IMR-90 (cell line): ENCODE results near the gene PPP6R3. TPM values are rescaled to one million over a fixed set of nuclear protein-coding genes. Genes with fewer than 3 reads are reported as not detected.

Source experiments
- ATAC-seq: fragments of 200-7000 bp; cut with Tn5 transposase; 2 replicates; pipeline ENCODE4 v1.9.1; 2020; ENCODE audit warnings: low read depth, mild to moderate bottlenecking, moderate library complexity
- BruUV-seq: library from RNA; stranded (reverse); fragments of 400-500 nt; replicated peaks from 2 replicates; lab custom pipeline; 2021; lab: Mats Ljungman, UMichigan
- CTCF ChIA-PET: fragments of 300-600 bp; formaldehyde crosslinking; extraction: SDS; loops from one replicate; lab custom pipeline; 2021; ENCODE audit warnings: antibody characterized with exemption; lab: Yijun Ruan, JAX
- POLR2A ChIA-PET: fragments of 300-600 bp; sonication (Branson Sonifier 250); formaldehyde crosslinking; loops from one replicate; lab custom pipeline; 2022; ENCODE audit warnings: antibody characterized with exemption; ENCODE audit not compliant: unreplicated experiment; lab: Charles Lee
- DNase-seq: peaks from one replicate; pipeline ENCODE4 v3.0.0; 2013
- H2AFZ ChIP-seq: replicated peaks from 2 replicates; pipeline ENCODE3; 2013; ENCODE audit warnings: low read length, mild to moderate bottlenecking; ENCODE audit not compliant: poor library complexity
- H2AK5ac ChIP-seq: 2 replicates; pipeline ENCODE4 v1.6.1; 2013; ENCODE audit warnings: low read depth, low read length, inconsistent platforms
- H2AK9ac ChIP-seq: replicated peaks from 2 replicates; pipeline ENCODE3; 2013; ENCODE audit warnings: mild to moderate bottlenecking, low read depth, low read length, moderate library complexity; ENCODE audit not compliant: poor library complexity
- H2BK120ac ChIP-seq: 2 replicates; pipeline ENCODE4 v1.6.1; 2013; ENCODE audit warnings: low read depth, low read length, inconsistent platforms
- H2BK15ac ChIP-seq: 3 replicates; pipeline ENCODE4 v1.6.1; 2013; ENCODE audit warnings: low read depth, low read length, inconsistent platforms
- H2BK20ac ChIP-seq: 2 replicates; pipeline ENCODE4 v1.6.1; 2013; ENCODE audit warnings: low read depth, mild to moderate bottlenecking, inconsistent platforms, low read length, moderate library complexity
- H2BK5ac ChIP-seq: 2 replicates; pipeline ENCODE4 v1.6.1; 2013; ENCODE audit warnings: mild to moderate bottlenecking, low read depth, low read length, inconsistent platforms; ENCODE audit not compliant: poor library complexity, severe bottlenecking
- H3K14ac ChIP-seq: replicated peaks from 2 replicates; pipeline ENCODE4 v1.6.1; 2013; ENCODE audit warnings: low read depth, low read length, inconsistent platforms
- H3K18ac ChIP-seq: 2 replicates; pipeline ENCODE4 v1.6.1; 2013; ENCODE audit warnings: low read depth, low read length, control low read depth
- H3K23ac ChIP-seq: 2 replicates; pipeline ENCODE4 v1.6.1; 2013; ENCODE audit warnings: low read depth, low read length, inconsistent platforms
- H3K27ac ChIP-seq: 2 replicates; pipeline ENCODE4 v1.5.1; 2013; ENCODE audit warnings: mild to moderate bottlenecking, control low read depth, low read length; ENCODE audit not compliant: insufficient read depth
- H3K27me3 ChIP-seq: 2 replicates; pipeline ENCODE4 v1.6.1; 2013; ENCODE audit warnings: low read length; ENCODE audit not compliant: control insufficient read depth, insufficient read depth
- H3K36me3 ChIP-seq: 2 replicates; pipeline ENCODE4 v1.6.1; 2013; ENCODE audit warnings: low read length, mixed read lengths; ENCODE audit not compliant: control insufficient read depth, insufficient read depth
- H3K4ac ChIP-seq: 2 replicates; pipeline ENCODE4 v1.6.1; 2013; ENCODE audit warnings: low read depth, low read length, inconsistent platforms
- H3K4me1 ChIP-seq: 2 replicates; pipeline ENCODE4 v1.6.1; 2013; ENCODE audit warnings: low read length, mixed read lengths; ENCODE audit not compliant: control insufficient read depth, insufficient read depth
- H3K4me2 ChIP-seq: 2 replicates; pipeline ENCODE4 v1.6.1; 2013; ENCODE audit warnings: low read depth, mild to moderate bottlenecking, control low read depth, low read length, moderate library complexity
- H3K4me3 ChIP-seq: 2 replicates; pipeline ENCODE4 v1.5.1; 2013; ENCODE audit warnings: low read depth, mild to moderate bottlenecking, control low read depth, low read length, moderate library complexity; ENCODE audit not compliant: insufficient read depth
- H3K56ac ChIP-seq: 2 replicates; pipeline ENCODE4 v1.6.1; 2013; ENCODE audit warnings: low read length, inconsistent platforms; ENCODE audit not compliant: insufficient read depth; ENCODE audit errors: extremely low read depth
- H3K79me1 ChIP-seq, 2 experiments: 2 replicates each; pipeline ENCODE4 v1.6.1; 2013; ENCODE audit warnings: low read length in 2 of 2, inconsistent platforms in 1 of 2, low read depth in 1 of 2
- H3K9ac ChIP-seq: 2 replicates; pipeline ENCODE4 v1.6.1; 2013; ENCODE audit warnings: low read depth, low read length, control low read depth
- H3K9me1 ChIP-seq: 2 replicates; pipeline ENCODE4 v1.6.1; 2013; ENCODE audit warnings: low read length, inconsistent platforms; ENCODE audit not compliant: insufficient read depth
- H3K9me3 ChIP-seq: 2 replicates; pipeline ENCODE4 v1.6.1; 2013; ENCODE audit warnings: low read length; ENCODE audit not compliant: control insufficient read depth, insufficient read depth
- H4K20me1 ChIP-seq: 2 replicates; pipeline ENCODE4 v1.6.1; 2013; ENCODE audit warnings: low read length, inconsistent platforms; ENCODE audit not compliant: insufficient read depth
- H4K5ac ChIP-seq: 2 replicates; pipeline ENCODE4 v1.6.1; 2013; ENCODE audit warnings: mild to moderate bottlenecking, low read depth, low read length, control low read depth
- H4K8ac ChIP-seq, 2 experiments: 2 replicates each; pipeline ENCODE4 v1.6.1; 2013; ENCODE audit warnings: low read depth in 2 of 2, low read length in 2 of 2, control low read depth in 1 of 2, inconsistent platforms in 1 of 2
- H4K91ac ChIP-seq: 2 replicates; pipeline ENCODE4 v1.6.1; 2013; ENCODE audit warnings: low read depth, low read length, inconsistent platforms; ENCODE audit not compliant: insufficient read depth
- MAZ ChIP-seq: IDR thresholded peaks from 2 replicates; pipeline ENCODE4 v1.6.1; 2012; ENCODE audit warnings: low read depth, mild to moderate bottlenecking, low read length, improper control_type of control experiment, moderate library complexity, borderline replicate concordance
- POLR2A ChIP-seq: IDR thresholded peaks from 2 replicates; pipeline ENCODE4 v1.6.1; 2012; ENCODE audit warnings: mild to moderate bottlenecking, low read depth, low read length
- WGBS, 2 experiments: methylation state at CpG; one replicate each; pipeline versions ENCODE4 v1.1.5 to v1.1.7; 2013; ENCODE audit warnings: missing lambda C conversion rate in 2 of 2; ENCODE audit not compliant: insufficient read length in 1 of 2; ENCODE audit errors: extremely low coverage in 2 of 2; 5-methylcytosine and 5-hydroxymethylcytosine counted together
- dilution Hi-C: fragments of 300-500 bp; cut with HindIII; formaldehyde crosslinking; loops from one replicate; pipeline ENCODE4 v1.14.3; 2018; ENCODE audit warnings: low sequenced_read_pairs; ENCODE audit not compliant: unreplicated experiment
- in situ Hi-C: fragments of 300-500 bp; cut with MboI; formaldehyde crosslinking; loops from 3 replicates; pipeline ENCODE4 v1.14.3; 2019; ENCODE audit warnings: low sequenced_read_pairs, inconsistent platforms, mixed read lengths
- intact Hi-C: fragments of 100-400 bp; cut with micrococcal nuclease; formaldehyde crosslinking; loops from 2 replicates; pipeline ENCODE4 v1.10.0; 2022
- polyA plus RNA-seq, 3 experiments: library from polyadenylated mRNA; depleted of rRNA; stranded (reverse); fragments of >200 nt; gene quantifications; 2 replicates each; pipeline ENCODE4 v1.2.3, GENCODE V29; 2012; ENCODE audit warnings: low replicate concordance in 1 of 3
- total RNA-seq: library from RNA; depleted of rRNA; stranded (reverse); fragments of >200 nt; gene quantifications from 2 replicates; pipeline ENCODE4 v1.2.3, GENCODE V29; 2012
- TF ChIP-seq, protein P1 (sequence below): fragments of 150-350 bp; IDR thresholded peaks from 2 replicates; pipeline ENCODE4 v1.6.1; 2016; ENCODE audit warnings: low read depth, mild to moderate bottlenecking, low read length, moderate library complexity, borderline replicate concordance

The PPP6R3 gene
- total and polyA plus RNA-seq, 2 of the 4 experiments (the other 2 are of a cell fraction) = 29.0 to 123 TPM

GRCh38 chr11:68657021-68657780, 196.6 kb downstream of the PPP6R3 start:
- peaks cover 8% of the 10 kb centered on the region for H3K9me3 ChIP-seq
- H3K23ac ChIP-seq = no peak overlapping the region
- H3K79me1 ChIP-seq = no peaks in the 10 kb centered on the region
- H2AK9ac ChIP-seq = no peak overlapping the region
- DNase-seq (no peak), ATAC-seq (no peak)
- peaks cover 7% of the 10 kb centered on the region for H3K4me1 ChIP-seq
- H2AK5ac ChIP-seq = peak overlapping the region; percentile 24; the same call in 1 of the 2 replicates
- no peak overlapping the region for H2BK20ac ChIP-seq
- H3K4me2 ChIP-seq = no peak overlapping the region
- dilution Hi-C loops (no loop called here), in situ Hi-C loops (no loop called here), intact Hi-C loops (no loop called here)
- H4K5ac ChIP-seq = no peak overlapping the region
- no peak overlapping the region for H2BK5ac ChIP-seq
- no peaks in the 10 kb centered on the region for H3K36me3 ChIP-seq
- no peaks in the 10 kb centered on the region for H3K9me1 ChIP-seq
- CTCF ChIA-PET = no interaction called here
- H2AFZ ChIP-seq = no peak overlapping the region
- H4K8ac ChIP-seq = no peak overlapping the region
- BruUV-seq = no TSS peak
- TF ChIP-seq MAZ (no peak), POLR2A (no peak)
- TF ChIP-seq, protein P1, sequence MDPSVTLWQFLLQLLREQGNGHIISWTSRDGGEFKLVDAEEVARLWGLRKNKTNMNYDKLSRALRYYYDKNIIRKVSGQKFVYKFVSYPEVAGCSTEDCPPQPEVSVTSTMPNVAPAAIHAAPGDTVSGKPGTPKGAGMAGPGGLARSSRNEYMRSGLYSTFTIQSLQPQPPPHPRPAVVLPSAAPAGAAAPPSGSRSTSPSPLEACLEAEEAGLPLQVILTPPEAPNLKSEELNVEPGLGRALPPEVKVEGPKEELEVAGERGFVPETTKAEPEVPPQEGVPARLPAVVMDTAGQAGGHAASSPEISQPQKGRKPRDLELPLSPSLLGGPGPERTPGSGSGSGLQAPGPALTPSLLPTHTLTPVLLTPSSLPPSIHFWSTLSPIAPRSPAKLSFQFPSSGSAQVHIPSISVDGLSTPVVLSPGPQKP = no peak
- no peak overlapping the region for H3K4me3 ChIP-seq
- H3K4ac ChIP-seq = no peak overlapping the region
- POLR2A ChIA-PET = no interaction called here
- no peak overlapping the region for H3K14ac ChIP-seq
- H3K9ac ChIP-seq = no peak overlapping the region
- H3K56ac ChIP-seq = no peak overlapping the region
- WGBS, 2 experiments = no CpG with 5 or more reads among the region's 11 CpGs
- peaks cover 35% of the 10 kb centered on the region for H3K27me3 ChIP-seq
- H2BK15ac ChIP-seq = no peak overlapping the region
- H3K18ac ChIP-seq = no peak overlapping the region
- no peak overlapping the region for H3K27ac ChIP-seq
- 0 out of 2 replicates have a peak, but pooled peaks cover 5% of the 10 kb centered on the region for H4K20me1 ChIP-seq
- no peak overlapping the region for H2BK120ac ChIP-seq
- no peak overlapping the region for H4K91ac ChIP-seq
